ENCODE measurements around the gene KCNH8. TPM values are rescaled to one million over a fixed set of nuclear protein-coding genes. Genes with fewer than 3 reads are reported as not detected.

The KCNH8 gene
- polyA plus RNA-seq, 3 donors, result 0.03 TPM; not detected in 2

GRCh38 chr3:19364148-19364547 is 215.8 kb downstream of the KCNH8 start:
- H4K20me1 ChIP-seq (ENCODE audit: insufficient read depth, low read length), result no peaks in the 10 kb centered on the region
- no peak overlapping the region for H2AFZ ChIP-seq (ENCODE audit: insufficient read depth, low read depth, low read length, poor library complexity, severe bottlenecking)
- no peak overlapping the region for H3K4me2 ChIP-seq (replicated peaks; ENCODE audit: extremely low read depth, low read length, poor library complexity, severe bottlenecking)
- H3K4me3 ChIP-seq (replicated peaks in 1 of 3; ENCODE audit: low read depth in 2 of 3, low read length in 3 of 3), result no peak overlapping the region
- Mint-ChIP-seq H3K4me3 (no peak overlapping the region), H3K4me1 (no peaks in the 10 kb centered on the region), H3K27ac (no peak overlapping the region), H3K27me3 (ENCODE audit: low read depth in 3 of 3) (no peaks in the 10 kb centered on the region), H3K9me3 (peaks cover 0 to under 1% (median 0%) of the 10 kb centered on the region in 7 donors), H3K36me3 (no peaks in the 10 kb centered on the region)
- H3K27ac ChIP-seq (ENCODE audit: low read depth in 1 of 2, low read length in 2 of 2), result no peak overlapping the region
- no peaks in the 10 kb centered on the region for H3K9me3 ChIP-seq (replicated peaks in 1 of 2; ENCODE audit: control insufficient read depth in 1 of 2, insufficient read depth in 1 of 2, low read length in 2 of 2)
- no peaks in the 10 kb centered on the region for H3K79me2 ChIP-seq (ENCODE audit: insufficient read depth, low read length)
- H3K9ac ChIP-seq (ENCODE audit: insufficient read depth, low read length, poor library complexity, severe bottlenecking), result no peak overlapping the region
- H3K4me1 ChIP-seq (ENCODE audit: control insufficient read depth in 1 of 2, insufficient read depth in 2 of 2, low read length in 2 of 2), result no peaks in the 10 kb centered on the region
- H3K36me3 ChIP-seq (replicated peaks in 1 of 2; ENCODE audit: control insufficient read depth in 1 of 2, insufficient read depth in 2 of 2, low read length in 2 of 2), result no peaks in the 10 kb centered on the region
- TF ChIP-seq CTCF (IDR thresholded peaks at IDR 0.05), result no peak
- WGBS (ENCODE audit: insufficient coverage), result 87% methylated on average over 4 of the region's 8 CpGs
- intact Hi-C loops (cut with micrococcal nuclease), result no loop called here
- DNase-seq, result no peak
- no peaks in the 10 kb centered on the region for H3K27me3 ChIP-seq (ENCODE audit: control insufficient read depth in 2 of 2, insufficient read depth in 2 of 2, low read length in 2 of 2)

- Mint-ChIP-seq H3K9me3 (peaks cover 0 to 2% (median 0%) of the 10 kb centered on the region in 7 donors), H3K27me3 (ENCODE audit: low read depth in 3 of 3) (no peaks in the 10 kb centered on the region), H3K36me3 (no peaks in the 10 kb centered on the region), H3K4me1 (no peaks in the 10 kb centered on the region), H3K4me3 (no peak overlapping the region), H3K27ac (no peak overlapping the region)
- H3K9me3 ChIP-seq (replicated peaks in 1 of 2; ENCODE audit: control insufficient read depth in 1 of 2, insufficient read depth in 1 of 2, low read length in 2 of 2), result no peaks in the 10 kb centered on the region
- H3K4me2 ChIP-seq (replicated peaks; ENCODE audit: extremely low read depth, low read length, poor library complexity, severe bottlenecking), result no peak overlapping the region
- H3K27me3 ChIP-seq (ENCODE audit: control insufficient read depth in 2 of 2, insufficient read depth in 2 of 2, low read length in 2 of 2), result no peaks in the 10 kb centered on the region
- H3K27ac ChIP-seq (ENCODE audit: low read depth in 1 of 2, low read length in 2 of 2), result no peak overlapping the region
- no CpG with 5 or more reads among the region's 6 CpGs for WGBS (ENCODE audit: insufficient coverage)
- no peaks in the 10 kb centered on the region for H3K79me2 ChIP-seq (ENCODE audit: insufficient read depth, low read length)
- TF ChIP-seq CTCF (IDR thresholded peaks at IDR 0.05), result no peak
- H3K4me1 ChIP-seq (ENCODE audit: control insufficient read depth in 1 of 2, insufficient read depth in 2 of 2, low read length in 2 of 2), result no peaks in the 10 kb centered on the region
- no peaks in the 10 kb centered on the region for H4K20me1 ChIP-seq (ENCODE audit: insufficient read depth, low read length)
- no peak overlapping the region for H3K4me3 ChIP-seq (replicated peaks in 1 of 3; ENCODE audit: low read depth in 2 of 3, low read length in 3 of 3)
- intact Hi-C loops (cut with micrococcal nuclease), result no loop called here
- no peak overlapping the region for H2AFZ ChIP-seq (ENCODE audit: insufficient read depth, low read depth, low read length, poor library complexity, severe bottlenecking)
- DNase-seq, result no peak
- no peak overlapping the region for H3K9ac ChIP-seq (ENCODE audit: insufficient read depth, low read length, poor library complexity, severe bottlenecking)
- no peaks in the 10 kb centered on the region for H3K36me3 ChIP-seq (replicated peaks in 1 of 2; ENCODE audit: control insufficient read depth in 1 of 2, insufficient read depth in 2 of 2, low read length in 2 of 2)
Measured at GRCh38 chr3:19365471-19365870, 217.2 kb downstream of the KCNH8 start.
